Breast epithelium (tissue), 4 donors: Measurements from ENCODE around the gene SLC6A19. TPM values are rescaled to one million over a fixed set of nuclear protein-coding genes. Genes with fewer than 3 reads are reported as not detected.

Experiments
- DNase-seq, 2 donors: peaks; one replicate each; pipeline ENCODE4 v3.0.0-alpha.2; 2019; ENCODE audit warnings: low spot score in 2 of 2
- H3K27ac ChIP-seq, 2 donors: fragments of 200-600 bp; sonication (generic) in 1 of 2; one replicate each; pipeline ENCODE4 v1.5.1; 2016 to 2019; ENCODE audit warnings: mild to moderate bottlenecking in 1 of 2
- H3K27me3 ChIP-seq, 2 donors: fragments of 200-600 bp; sonication (generic) in 1 of 2; one replicate each; pipeline versions ENCODE4 v1.5.1 to v1.6.0; 2017 to 2019; ENCODE audit warnings: control low read depth in 1 of 2, mild to moderate bottlenecking in 1 of 2
- H3K36me3 ChIP-seq: fragments of 200-600 bp; one replicate; pipeline ENCODE4 v1.5.1; 2019
- H3K4me1 ChIP-seq, 2 donors: fragments of 200-600 bp; sonication (generic); one replicate each; pipeline ENCODE4 v1.5.1; 2016 to 2019; ENCODE audit warnings: control low read depth in 1 of 2
- H3K4me3 ChIP-seq, 3 donors: fragments of 200-600 bp; sonication (generic); 1 replicate in 2 of 3; 2 replicates in 1 of 3; pipeline ENCODE4 v1.5.1; 2016 to 2019; ENCODE audit warnings: mild to moderate bottlenecking in 3 of 3, moderate library complexity in 2 of 3
- H3K9me3 ChIP-seq, 2 donors: fragments of 200-600 bp; sonication (generic) in 1 of 2; one replicate each; pipeline ENCODE4 v1.5.1; 2016 to 2019; ENCODE audit warnings: control low read depth in 1 of 2
- POLR2A ChIP-seq: fragments of 450-650 bp; IDR thresholded peaks from one replicate; pipeline ENCODE4 v1.6.1; 2016; ENCODE audit warnings: antibody characterized with exemption, mild to moderate bottlenecking, moderate library complexity
- POLR2AphosphoS5 ChIP-seq, 3 donors: sonication (generic); formaldehyde crosslinking; IDR thresholded peaks; one replicate each; pipeline ENCODE4 v1.6.1; 2017; ENCODE audit warnings: antibody characterized with exemption in 3 of 3
- intact Hi-C: fragments of 100-400 bp; cut with DNase I; formaldehyde crosslinking; loops from one replicate; pipeline ENCODE4 v1.15.1; 2023; ENCODE audit warnings: low total_unique reads
- total RNA-seq, 3 donors: library from RNA; depleted of rRNA; stranded (reverse); fragments of >200 nt; gene quantifications; one replicate each; pipeline ENCODE4 v1.1.0, GENCODE V29; 2016
- TF ChIP-seq, protein P1 (sequence below), 3 donors: fragments of 450-650 bp; IDR thresholded peaks; one replicate each; pipeline ENCODE4 v1.5.1; 2016 to 2017; ENCODE audit warnings: antibody characterized with exemption in 3 of 3, mild to moderate bottlenecking in 3 of 3, moderate library complexity in 3 of 3

SLC6A19 gene
- total RNA-seq, 3 donors from 2014 or later = not detected

DNA sequence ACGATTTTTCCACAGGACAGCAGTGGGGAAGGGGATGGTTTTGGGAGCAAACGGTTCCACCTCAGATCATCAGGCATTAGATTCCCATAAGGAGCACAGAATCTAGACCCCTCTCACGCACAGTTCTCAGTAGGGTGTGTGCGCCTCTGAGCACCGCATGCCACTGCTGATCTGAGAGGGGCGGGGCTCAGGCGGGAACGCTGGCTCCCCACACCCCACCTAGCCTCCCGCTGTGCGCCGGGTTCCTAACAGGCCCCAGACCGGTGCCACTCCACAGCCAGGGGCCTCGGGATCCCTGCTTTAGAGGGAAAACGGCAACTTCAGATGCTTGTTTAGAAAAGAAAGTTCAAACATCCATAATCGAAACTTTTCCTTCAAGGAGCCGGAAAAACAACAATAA, 73.1 kb downstream of the SLC6A19 start:
- no peak for DNase-seq
- TF ChIP-seq POLR2A (no peak), POLR2AphosphoS5 (IDR thresholded peaks at IDR 0.05) (no peak)
- TF ChIP-seq, protein P1, sequence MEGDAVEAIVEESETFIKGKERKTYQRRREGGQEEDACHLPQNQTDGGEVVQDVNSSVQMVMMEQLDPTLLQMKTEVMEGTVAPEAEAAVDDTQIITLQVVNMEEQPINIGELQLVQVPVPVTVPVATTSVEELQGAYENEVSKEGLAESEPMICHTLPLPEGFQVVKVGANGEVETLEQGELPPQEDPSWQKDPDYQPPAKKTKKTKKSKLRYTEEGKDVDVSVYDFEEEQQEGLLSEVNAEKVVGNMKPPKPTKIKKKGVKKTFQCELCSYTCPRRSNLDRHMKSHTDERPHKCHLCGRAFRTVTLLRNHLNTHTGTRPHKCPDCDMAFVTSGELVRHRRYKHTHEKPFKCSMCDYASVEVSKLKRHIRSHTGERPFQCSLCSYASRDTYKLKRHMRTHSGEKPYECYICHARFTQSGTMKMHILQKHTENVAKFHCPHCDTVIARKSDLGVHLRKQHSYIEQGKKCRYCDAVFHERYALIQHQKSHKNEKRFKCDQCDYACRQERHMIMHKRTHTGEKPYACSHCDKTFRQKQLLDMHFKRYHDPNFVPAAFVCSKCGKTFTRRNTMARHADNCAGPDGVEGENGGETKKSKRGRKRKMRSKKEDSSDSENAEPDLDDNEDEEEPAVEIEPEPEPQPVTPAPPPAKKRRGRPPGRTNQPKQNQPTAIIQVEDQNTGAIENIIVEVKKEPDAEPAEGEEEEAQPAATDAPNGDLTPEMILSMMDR (IDR thresholded peaks at IDR 0.05) = no peak
- intact Hi-C loops = no loop called here

More for the DNA sequence above, 73.1 kb downstream of the SLC6A19 start:
- Histone ChIP-seq H3K27ac (no peak overlapping the region), H3K36me3 (no peaks in the 10 kb centered on the region), H3K4me1 (no peaks in the 10 kb centered on the region), H3K4me3 (no peak overlapping the region), H3K9me3 (peaks cover 10 to 26% of the 10 kb centered on the region in 2 donors), H3K27me3 (no peaks in the 10 kb centered on the region)

Other genes starting within 250 kb of the SLC6A19 start
- 10 to 100 TPM in 1 of 3 donors, 1 to 10 TPM in 1, not detected in 1; 5.9 to 16.7 TPM for gene NKD2, start 192.8 kb upstream of the SLC6A19 start, total RNA-seq
- 10 to 100 TPM; 21.4 to 31.5 (median 25.0) TPM for gene SLC12A7, start 89.5 kb upstream of the SLC6A19 start, total RNA-seq
- gene SLC6A18, start 23.8 kb downstream of the SLC6A19 start, total RNA-seq = not detected
- gene TERT, start 93.5 kb downstream of the SLC6A19 start, total RNA-seq = under 1 TPM in 1 of 3 donors, not detected in 2; under 0.01 TPM
- 100 to 1,000 TPM in 2 of 3 donors, 10 to 100 TPM in 1; 94.0 to 121 (median 107) TPM for gene CLPTM1L, start 143.5 kb downstream of the SLC6A19 start, total RNA-seq
- gene SLC6A3, start 243.8 kb downstream of the SLC6A19 start, total RNA-seq = under 1 TPM; under 0.01 to 0.32 (median 0.15) TPM